H1 (cell line): ENCODE results near the gene NOX5.

Experiments used
- EP300 ChIP-seq, 2 experiments: IDR thresholded peaks; 1 replicate in 1 of 2; 2 replicates in 1 of 2; pipeline ENCODE4 v1.6.1; 2011 to 2012; ENCODE audit warnings: low read depth in 2 of 2, low read length in 2 of 2, mild to moderate bottlenecking in 2 of 2, borderline replicate concordance in 1 of 2, inconsistent platforms in 1 of 2, moderate library complexity in 1 of 2
- SIN3A ChIP-seq, 2 experiments: IDR thresholded peaks in 1 of 2; conservative IDR thresholded peaks in 1 of 2; 2 replicates each; pipeline ENCODE4 v1.6.1; 2011 to 2012; ENCODE audit warnings: low read length in 2 of 2, improper control_type of control experiment in 1 of 2, low read depth in 1 of 2, mild to moderate bottlenecking in 1 of 2
- TAF1 ChIP-seq: IDR thresholded peaks from 2 replicates; pipeline ENCODE4 v1.6.1; 2011; ENCODE audit warnings: mild to moderate bottlenecking, low read depth, low read length
- TEAD4 ChIP-seq: IDR thresholded peaks from 2 replicates; pipeline ENCODE4 v1.6.1; 2012; ENCODE audit warnings: low read depth, low read length, inconsistent platforms, mixed read lengths
- TF ChIP-seq, protein P1 (sequence below), 3 experiments: IDR thresholded peaks; 1 replicate in 2 of 3; 2 replicates in 1 of 3; pipeline versions ENCODE4 v1.5.1 to v1.6.1; 2011; ENCODE audit warnings: low read length in 3 of 3, mild to moderate bottlenecking in 3 of 3, inconsistent platforms in 2 of 3, low read depth in 1 of 3, moderate library complexity in 1 of 3; ENCODE audit not compliant: insufficient read depth in 1 of 3; ENCODE audit errors: control extremely low read depth in 1 of 3

DNA sequence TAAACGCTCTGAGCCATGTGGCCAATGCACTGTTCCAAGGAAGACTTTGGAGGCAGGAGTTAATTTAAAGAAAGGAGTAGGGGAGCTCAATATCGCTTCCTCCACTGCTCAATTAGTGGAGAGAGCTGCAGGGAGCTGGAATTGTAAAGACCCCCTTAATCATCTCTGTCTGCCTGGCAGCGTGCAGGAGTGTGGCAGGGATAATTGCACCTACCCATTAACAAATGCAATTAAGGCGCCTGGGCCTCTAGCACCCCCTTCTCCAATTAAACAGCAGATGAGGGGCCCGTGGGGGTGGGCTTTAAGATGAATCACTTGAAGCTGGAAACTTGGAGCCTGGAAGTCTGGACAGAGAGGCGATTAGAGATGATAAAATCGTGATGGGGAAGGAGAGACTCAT, 84.3 kb downstream of the NOX5 start:
- TF ChIP-seq, protein P1, sequence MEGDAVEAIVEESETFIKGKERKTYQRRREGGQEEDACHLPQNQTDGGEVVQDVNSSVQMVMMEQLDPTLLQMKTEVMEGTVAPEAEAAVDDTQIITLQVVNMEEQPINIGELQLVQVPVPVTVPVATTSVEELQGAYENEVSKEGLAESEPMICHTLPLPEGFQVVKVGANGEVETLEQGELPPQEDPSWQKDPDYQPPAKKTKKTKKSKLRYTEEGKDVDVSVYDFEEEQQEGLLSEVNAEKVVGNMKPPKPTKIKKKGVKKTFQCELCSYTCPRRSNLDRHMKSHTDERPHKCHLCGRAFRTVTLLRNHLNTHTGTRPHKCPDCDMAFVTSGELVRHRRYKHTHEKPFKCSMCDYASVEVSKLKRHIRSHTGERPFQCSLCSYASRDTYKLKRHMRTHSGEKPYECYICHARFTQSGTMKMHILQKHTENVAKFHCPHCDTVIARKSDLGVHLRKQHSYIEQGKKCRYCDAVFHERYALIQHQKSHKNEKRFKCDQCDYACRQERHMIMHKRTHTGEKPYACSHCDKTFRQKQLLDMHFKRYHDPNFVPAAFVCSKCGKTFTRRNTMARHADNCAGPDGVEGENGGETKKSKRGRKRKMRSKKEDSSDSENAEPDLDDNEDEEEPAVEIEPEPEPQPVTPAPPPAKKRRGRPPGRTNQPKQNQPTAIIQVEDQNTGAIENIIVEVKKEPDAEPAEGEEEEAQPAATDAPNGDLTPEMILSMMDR (IDR thresholded peaks at IDR 0.05; ENCODE audit: control extremely low read depth in 1 of 3, insufficient read depth in 1 of 3, low read depth in 1 of 3, low read length in 3 of 3): no peak
- no peak for TF ChIP-seq EP300 (IDR thresholded peaks at IDR 0.05; ENCODE audit: borderline replicate concordance in 1 of 2, low read depth in 2 of 2, low read length in 2 of 2)
- TF ChIP-seq TAF1: no peak
- TF ChIP-seq SIN3A (conservative IDR thresholded peaks at IDR 0.05 in 1 of 2, IDR thresholded peaks at IDR 0.05 in 1 of 2; ENCODE audit: low read depth in 1 of 2, low read length in 2 of 2): no peak
- no peak for TF ChIP-seq TEAD4
